Upper lobe of left lung (tissue), 6 donors: Measurements from ENCODE around the gene NAE1. TPM values are rescaled to one million over a fixed set of nuclear protein-coding genes. Genes with fewer than 3 reads are reported as not detected.

Experiments used
- ATAC-seq, 2 donors: fragments of 200-7000 bp; cut with Tn5 transposase; one replicate each; pipeline ENCODE4 v1.9.1; 2022; ENCODE audit warnings: mild to moderate bottlenecking in 2 of 2, moderate library complexity in 2 of 2; ENCODE audit not compliant: low FRiP score in 2 of 2
- DNase-seq, 2 donors: peaks; one replicate each; pipeline ENCODE4 v3.0.0-alpha.2; 2019 to 2020
- H3K27ac ChIP-seq, 4 donors: fragments of 200-600 bp; sonication (generic); one replicate each; pipeline ENCODE4 v1.5.1; 2016 to 2019
- H3K27me3 ChIP-seq, 4 donors: fragments of 200-600 bp; sonication (generic); one replicate each; pipeline ENCODE4 v1.5.1; 2017 to 2019
- H3K36me3 ChIP-seq, 4 donors: fragments of 200-600 bp; sonication (generic); one replicate each; pipeline ENCODE4 v1.5.1; 2016 to 2019
- H3K4me1 ChIP-seq, 4 donors: fragments of 200-600 bp; sonication (generic); one replicate each; pipeline ENCODE4 v1.5.1; 2018 to 2019
- H3K4me3 ChIP-seq, 4 donors: fragments of 200-600 bp; sonication (generic); one replicate each; pipeline ENCODE4 v1.5.1; 2017 to 2019; ENCODE audit warnings: mild to moderate bottlenecking in 2 of 4, moderate library complexity in 1 of 4
- H3K9me3 ChIP-seq, 4 donors: fragments of 200-600 bp; sonication (generic); one replicate each; pipeline ENCODE4 v1.5.1; 2018 to 2019
- CTCF ChIP-seq, 6 experiments: fragments of 450-650 bp in 4 of 6; fragments of 200-600 bp in 2 of 6; sonication (generic) in 2 of 6; IDR thresholded peaks; one replicate each; pipeline ENCODE4 v1.5.1; 2016 to 2019; ENCODE audit warnings: antibody characterized with exemption in 6 of 6
- EP300 ChIP-seq, 4 donors: sonication (generic); formaldehyde crosslinking; IDR thresholded peaks; one replicate each; pipeline ENCODE4 v1.5.1; 2017; ENCODE audit warnings: antibody characterized with exemption in 4 of 4, control low read depth in 2 of 4
- POLR2A ChIP-seq, 4 donors: fragments of 450-650 bp; IDR thresholded peaks; one replicate each; pipeline ENCODE4 v1.5.1; 2016 to 2017; ENCODE audit warnings: antibody characterized with exemption in 4 of 4, mild to moderate bottlenecking in 2 of 4
- POLR2AphosphoS5 ChIP-seq, 2 donors: sonication (generic); formaldehyde crosslinking; IDR thresholded peaks; one replicate each; pipeline ENCODE4 v1.5.1; 2017; ENCODE audit warnings: antibody characterized with exemption in 2 of 2
- WGBS, 2 donors: methylation state at CpG; one replicate each; pipeline ENCODE4 v1.1.5; 2017 to 2018; 5-methylcytosine and 5-hydroxymethylcytosine counted together
- total RNA-seq, 6 donors: library from RNA; depleted of rRNA in 4 of 6; stranded (reverse); fragments of >200 nt in 4 of 6; gene quantifications; one replicate each; pipeline versions ENCODE4 v1.1.0 to v1.2.1, GENCODE V29; 2016 to 2021
- donor health status: DM: no; HTN: no; CAD: no; lungs with moderate emphysema.
- donor health status: DM: no; HTN: yes; CAD: no; lungs with severe emphysema.

NAE1 gene
- total RNA-seq, 6 donors from 2014 or later: 12.9 to 48.7 (median 34.0) TPM

- no peak for DNase-seq
- TF ChIP-seq CTCF (IDR thresholded peaks at IDR 0.05) (no peak), EP300 (IDR thresholded peaks at IDR 0.05) (no peak), POLR2A (IDR thresholded peaks at IDR 0.05) (no peak), POLR2AphosphoS5 (IDR thresholded peaks at IDR 0.05) (no peak)
- 82 to 88% methylated on average over 11 to 14 of the region's 14 CpGs for WGBS, 2 donors
- Histone ChIP-seq H3K4me1 (no peaks in the 10 kb centered on the region), H3K27me3 (peaks cover 0 to 3% (median under 1%) of the 10 kb centered on the region in 4 donors), H3K27ac (no peak overlapping the region), H3K36me3 (no peaks in the 10 kb centered on the region), H3K9me3 (no peaks in the 10 kb centered on the region), H3K4me3 (no peak overlapping the region)
- ATAC-seq: no peak
Observed at GRCh38 chr16:66850115-66850815, 19.5 kb upstream of the NAE1 start.

GRCh38 chr16:66849549-66849948, 18.8 kb upstream of the NAE1 start:
- no peak overlapping the region for H3K27ac ChIP-seq
- H3K9me3 ChIP-seq: no peaks in the 10 kb centered on the region
- H3K4me1 ChIP-seq: peaks cover 5 to 7% (median 6%) of the 10 kb centered on the region in 4 donors
- DNase-seq (no peak), ATAC-seq (no peak)
- 88 to 95% methylated on average over 4 of the region's 4 CpGs for WGBS, 2 donors
- peaks cover 0 to 10% (median 4%) of the 10 kb centered on the region in 4 donors for H3K27me3 ChIP-seq
- no peak overlapping the region for H3K4me3 ChIP-seq
- H3K36me3 ChIP-seq: no peaks in the 10 kb centered on the region
- no peak for TF ChIP-seq POLR2AphosphoS5 (IDR thresholded peaks at IDR 0.05)
- TF ChIP-seq EP300 (IDR thresholded peaks at IDR 0.05): no peak
- no peak for TF ChIP-seq CTCF (IDR thresholded peaks at IDR 0.05)
- TF ChIP-seq POLR2A (IDR thresholded peaks at IDR 0.05): no peak

- Histone ChIP-seq H3K36me3 (no peaks in the 10 kb centered on the region), H3K27me3 (peaks cover 0 to 16% (median 6%) of the 10 kb centered on the region in 4 donors), H3K9me3 (no peaks in the 10 kb centered on the region), H3K4me3 (no peak overlapping the region), H3K4me1 (peaks cover 11 to 12% (median 11%) of the 10 kb centered on the region in 4 donors), H3K27ac (no peak overlapping the region)
- ATAC-seq (no peak), DNase-seq (no peak)
- TF ChIP-seq CTCF (IDR thresholded peaks at IDR 0.05) (no peak), POLR2A (IDR thresholded peaks at IDR 0.05) (no peak), EP300 (IDR thresholded peaks at IDR 0.05) (no peak), POLR2AphosphoS5 (IDR thresholded peaks at IDR 0.05) (no peak)
- 97 to 100% methylated on average over 1 to 2 of the region's 2 CpGs for WGBS, 2 donors
Observed at GRCh38 chr16:66849021-66849420, 18.2 kb upstream of the NAE1 start.

- peaks cover 0 to 18% (median 8%) of the 10 kb centered on the region in 4 donors for H3K27me3 ChIP-seq
- ATAC-seq (no peak), DNase-seq (no peak)
- peaks cover 13 to 14% (median 14%) of the 10 kb centered on the region in 4 donors for H3K4me1 ChIP-seq
- H3K36me3 ChIP-seq: no peaks in the 10 kb centered on the region
- 83 to 84% methylated on average over 1 to 2 of the region's 2 CpGs for whole genome bisulfite sequencing, 2 donors
- H3K27ac ChIP-seq: no peak overlapping the region
- no peak overlapping the region for H3K4me3 ChIP-seq
- TF ChIP-seq POLR2AphosphoS5 (IDR thresholded peaks at IDR 0.05): no peak
- no peak for TF ChIP-seq EP300 (IDR thresholded peaks at IDR 0.05)
- TF ChIP-seq POLR2A (IDR thresholded peaks at IDR 0.05): no peak
- TF ChIP-seq CTCF (IDR thresholded peaks at IDR 0.05): no peak
- H3K9me3 ChIP-seq: no peaks in the 10 kb centered on the region
Observed at GRCh38 chr16:66848172-66848571, 17.4 kb upstream of the NAE1 start.
